HG03196 (cell line): ENCODE results near the gene PGM5.
"Not testable (repeated sequence)": the region's sequence is repeated elsewhere in the genome, so short reads cannot be mapped to it uniquely, and the experiment has no call there.

Experiments
- ATAC-seq: cut with Tn5 transposase; IDR thresholded peaks from one replicate; pipeline ENCODE4 v1.9.1; 2021; ENCODE audit not compliant: unreplicated experiment

Gene PGM5

DNA sequence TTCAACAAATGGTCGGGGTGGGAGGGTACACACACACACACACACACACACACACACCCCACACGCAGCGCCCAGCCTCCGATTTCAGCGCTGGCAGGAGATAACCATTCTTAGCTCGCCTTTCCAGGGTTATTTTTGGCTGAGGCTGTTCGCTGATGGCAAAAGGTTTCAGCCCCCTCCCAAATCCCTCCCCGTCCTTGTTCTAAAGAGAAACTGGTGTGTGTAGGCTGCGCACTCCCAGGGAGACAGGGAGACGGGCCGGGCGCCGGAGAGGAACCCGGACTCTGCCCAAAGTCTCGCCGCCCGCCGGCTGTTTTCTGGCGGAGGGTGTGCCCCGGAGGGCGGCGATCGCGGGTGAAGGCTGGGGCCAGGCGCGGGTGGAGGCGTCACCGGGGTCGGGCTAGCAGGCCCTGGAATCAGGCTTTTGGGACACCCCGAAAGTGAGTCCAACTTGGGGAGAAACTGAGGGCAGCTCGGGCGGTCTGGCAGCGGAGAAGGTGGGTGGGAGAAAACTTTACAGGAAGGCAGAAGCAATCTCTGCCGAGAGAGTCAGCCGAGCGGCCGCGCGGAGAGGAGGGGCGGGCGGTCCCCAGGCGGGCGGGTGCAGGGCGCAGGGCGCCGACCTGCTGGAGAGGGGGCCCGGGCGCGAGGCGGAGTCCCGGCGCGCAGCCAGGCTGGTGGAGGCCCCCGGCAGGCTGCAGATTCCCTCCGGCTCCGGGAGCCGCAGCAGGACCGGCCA, at the start of gene PGM5:
TSS of gene PGM5 (plus strand) at position 232 of the 739 bp plus-strand sequence. CDS start 517 bp downstream, outside the sequence.
- ATAC-seq, result not testable (repeated sequence)

DNA sequence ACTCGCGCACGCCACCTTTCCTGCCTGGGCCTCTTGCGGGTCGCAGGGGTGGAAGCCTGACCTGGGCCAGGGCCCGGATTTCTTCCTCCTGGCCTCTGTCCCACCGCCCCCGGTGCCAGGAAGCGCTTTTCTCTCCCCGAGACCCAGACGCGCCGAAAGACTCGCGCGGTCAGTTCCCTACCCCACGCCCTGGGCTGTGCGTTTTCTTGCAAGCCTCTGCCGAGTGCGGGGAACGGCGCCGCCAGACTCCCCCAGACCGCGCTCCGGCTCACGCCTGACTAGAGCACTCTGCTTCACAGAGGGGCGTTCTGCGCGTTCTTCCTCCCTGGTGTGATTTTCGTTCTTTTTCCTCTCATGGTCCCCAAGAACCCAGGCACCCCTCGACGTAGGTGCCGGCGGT, 49.3 kb upstream of the PGM5 start:
- not testable (repeated sequence) for ATAC-seq

DNA sequence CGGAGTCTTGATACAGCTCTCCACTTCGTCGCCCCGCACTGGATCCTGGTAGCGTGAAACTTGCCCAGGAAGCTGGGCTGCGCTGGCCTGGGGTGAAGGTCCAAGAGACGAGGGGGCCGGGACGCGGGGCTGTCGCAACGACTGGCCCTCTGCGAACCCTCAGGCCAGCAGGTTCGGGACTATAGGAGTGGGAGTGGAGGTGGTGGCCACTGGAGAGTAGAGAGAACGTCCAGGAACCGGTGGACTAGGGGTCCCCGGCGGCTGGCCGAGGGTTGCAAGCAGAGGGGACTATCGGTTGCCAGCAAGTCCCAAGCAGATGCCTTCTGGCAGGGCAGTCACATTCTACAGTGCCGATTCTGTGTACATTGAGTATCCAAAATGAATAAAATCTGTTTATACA, 48.8 kb upstream of the PGM5 start:
- not testable (repeated sequence) for ATAC-seq

DNA sequence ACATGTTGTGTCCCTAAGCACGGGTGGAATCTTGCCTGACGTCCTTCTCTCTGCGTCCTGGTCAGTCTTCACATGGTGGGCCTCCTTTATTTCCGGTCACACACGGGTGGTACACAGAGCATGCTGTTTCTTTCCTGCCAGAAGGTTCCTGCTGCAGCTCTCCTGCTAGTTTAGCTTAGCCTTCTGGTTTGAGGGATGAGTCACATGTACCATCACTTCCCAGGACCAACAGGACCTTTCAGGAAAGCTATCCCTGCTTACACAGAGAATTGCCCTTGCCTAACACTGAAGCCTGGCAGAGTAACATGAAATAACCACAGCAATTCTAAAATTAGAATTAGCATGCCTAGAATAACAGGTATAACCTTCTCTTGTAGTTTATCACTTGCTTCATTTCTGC, 45.2 kb upstream of the PGM5 start:
- not testable (repeated sequence) for ATAC-seq

DNA sequence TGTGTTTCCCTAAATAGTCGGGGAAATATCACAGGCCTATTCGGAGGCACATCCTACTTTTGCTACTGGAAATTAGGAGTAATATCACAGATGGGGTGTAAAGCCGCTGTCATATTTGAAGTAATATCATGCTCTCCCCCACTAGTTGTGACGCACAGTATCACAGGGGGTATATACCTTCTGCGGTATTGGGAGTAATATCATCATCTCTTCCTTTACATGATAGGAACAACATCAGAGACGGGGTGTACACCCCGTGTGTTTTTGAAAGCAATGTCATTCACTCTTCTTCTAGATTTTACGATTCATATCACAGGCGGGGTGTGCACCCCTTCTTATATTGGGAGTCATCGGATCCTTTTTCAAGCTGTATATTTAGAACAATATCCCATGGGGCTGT, 38.2 kb upstream of the PGM5 start:
- not testable (repeated sequence) for ATAC-seq

DNA sequence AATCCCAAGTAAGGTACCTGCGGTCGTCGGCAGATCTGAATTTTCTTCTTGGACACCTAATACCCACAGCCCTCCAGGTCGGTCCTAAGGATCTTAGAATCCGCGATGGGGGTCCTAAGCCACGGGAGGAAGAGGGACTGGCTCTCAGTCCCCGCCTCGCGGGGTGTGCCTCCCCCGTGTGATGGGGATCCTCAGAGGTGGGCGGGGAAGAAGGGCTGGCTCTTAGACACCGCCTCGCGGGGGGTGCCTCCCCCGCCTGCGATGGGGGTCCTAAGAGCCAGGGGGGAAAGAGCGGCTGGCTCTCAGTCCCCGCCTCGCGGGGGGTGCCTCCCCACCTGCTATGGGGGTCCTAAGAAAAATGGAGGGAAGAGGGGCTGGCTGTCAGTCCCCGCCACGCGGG, 32.7 kb upstream of the PGM5 start:
- ATAC-seq, result not testable (repeated sequence)

DNA sequence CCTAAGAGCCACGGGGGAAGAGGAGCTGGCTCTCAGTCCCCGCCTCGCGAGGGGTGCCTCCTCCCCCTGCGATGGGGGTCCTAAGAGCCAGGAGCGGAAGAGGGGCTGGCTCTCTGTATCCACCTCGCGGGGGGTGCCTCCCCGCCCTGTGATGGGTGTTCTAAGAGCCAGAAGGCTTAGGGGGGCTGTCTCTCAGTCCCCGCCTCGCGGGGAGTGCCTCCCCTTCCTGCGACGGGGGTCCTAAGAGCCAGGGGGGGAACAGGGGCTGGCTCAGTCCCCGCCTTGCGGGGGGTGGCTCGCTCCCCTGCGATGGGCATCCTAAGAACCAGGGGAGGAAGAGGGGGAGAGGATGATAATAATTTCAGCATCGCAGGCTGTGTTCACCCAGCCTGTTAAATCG, 31.9 kb upstream of the PGM5 start:
- not testable (repeated sequence) for ATAC-seq

DNA sequence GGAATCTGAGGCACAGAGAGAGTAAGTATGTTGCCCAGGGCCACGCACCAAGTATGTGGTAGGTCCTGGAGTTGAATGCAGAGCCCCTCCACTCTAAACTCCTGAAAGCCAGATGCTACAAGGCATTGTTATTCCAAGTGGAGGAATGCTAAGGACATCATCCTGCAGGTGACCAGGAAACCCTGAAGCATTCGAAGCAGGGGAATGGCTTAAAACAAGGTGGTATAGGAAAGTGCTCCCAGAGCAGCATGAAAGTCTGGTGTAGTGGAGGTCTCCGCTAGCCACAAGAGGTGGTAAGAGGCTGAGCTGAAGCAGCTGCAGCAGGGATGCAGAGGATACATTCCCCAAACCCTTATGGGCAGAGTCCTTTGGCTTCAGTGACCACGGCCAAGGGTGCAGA, 27.3 kb upstream of the PGM5 start:
- not testable (repeated sequence) for ATAC-seq

DNA sequence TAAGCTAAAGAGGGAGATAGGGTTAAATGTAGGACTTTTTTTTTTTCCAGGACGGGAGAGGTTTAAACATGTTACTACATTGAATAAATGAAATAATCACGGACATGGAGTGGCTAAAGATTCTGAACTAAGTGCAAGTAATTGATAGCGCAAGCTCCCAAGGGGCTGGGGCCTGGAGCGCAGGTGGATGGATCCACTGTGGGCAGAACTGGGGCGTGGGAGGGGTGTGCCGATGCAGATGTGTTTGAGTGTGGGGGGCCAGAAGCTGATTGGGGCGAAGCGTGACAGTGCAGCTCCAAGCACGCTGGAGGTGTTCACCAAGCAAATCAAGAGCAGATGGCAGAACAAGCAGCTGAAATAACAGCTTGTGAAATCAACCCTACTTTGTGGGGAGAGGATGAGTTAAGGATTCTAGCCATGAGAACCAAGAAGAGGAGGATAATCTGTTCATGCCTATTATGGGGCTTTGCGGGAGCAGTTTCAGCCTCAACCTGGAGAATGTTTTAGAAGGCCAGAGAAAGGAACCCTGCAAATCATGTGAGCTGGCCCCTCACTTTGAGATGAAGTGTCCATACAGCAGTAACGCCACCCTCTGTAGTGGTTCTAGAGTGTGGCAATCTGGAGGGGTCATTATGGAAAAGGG, 25.8 kb upstream of the PGM5 start:
- not testable (repeated sequence) for ATAC-seq

DNA sequence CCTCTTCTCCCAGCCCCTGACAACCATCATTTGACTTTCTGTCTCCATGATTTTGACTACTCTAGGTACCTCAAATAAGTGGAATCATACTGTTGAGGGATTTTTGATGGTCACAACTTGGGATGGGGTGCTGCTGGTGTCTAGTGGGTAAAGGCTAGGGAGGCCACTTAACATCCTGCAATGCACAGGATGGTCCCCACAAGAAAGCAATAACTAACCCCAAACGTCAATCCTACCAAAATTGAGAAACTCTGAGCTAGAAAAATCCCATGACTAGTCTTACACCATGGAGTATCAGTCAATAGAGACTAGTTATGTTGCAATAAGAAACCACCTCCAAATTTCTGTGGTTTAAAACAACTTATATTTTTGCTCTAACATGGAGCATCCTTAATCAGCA, 24.3 kb upstream of the PGM5 start:
- not testable (repeated sequence) for ATAC-seq

DNA sequence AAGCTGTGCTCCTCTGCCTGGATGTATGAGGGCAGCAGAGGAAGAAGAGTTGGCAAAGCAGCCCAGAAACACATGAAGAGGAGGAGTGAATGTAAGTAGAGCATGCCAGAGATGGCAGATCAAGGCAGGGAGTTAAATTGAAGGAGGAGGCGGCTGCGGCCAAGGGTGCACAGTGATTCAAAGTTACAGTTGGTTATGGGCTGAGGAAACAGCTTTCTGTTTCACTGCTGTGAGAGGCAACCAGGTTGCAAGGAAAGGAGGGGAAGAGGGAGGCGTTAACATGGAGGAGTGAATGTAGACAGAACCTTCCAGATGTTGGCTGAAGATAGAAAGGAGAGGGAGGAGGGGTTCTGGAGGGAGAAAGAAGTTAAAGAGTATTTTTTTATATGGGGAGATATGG, 20.5 kb upstream of the PGM5 start:
- not testable (repeated sequence) for ATAC-seq

DNA sequence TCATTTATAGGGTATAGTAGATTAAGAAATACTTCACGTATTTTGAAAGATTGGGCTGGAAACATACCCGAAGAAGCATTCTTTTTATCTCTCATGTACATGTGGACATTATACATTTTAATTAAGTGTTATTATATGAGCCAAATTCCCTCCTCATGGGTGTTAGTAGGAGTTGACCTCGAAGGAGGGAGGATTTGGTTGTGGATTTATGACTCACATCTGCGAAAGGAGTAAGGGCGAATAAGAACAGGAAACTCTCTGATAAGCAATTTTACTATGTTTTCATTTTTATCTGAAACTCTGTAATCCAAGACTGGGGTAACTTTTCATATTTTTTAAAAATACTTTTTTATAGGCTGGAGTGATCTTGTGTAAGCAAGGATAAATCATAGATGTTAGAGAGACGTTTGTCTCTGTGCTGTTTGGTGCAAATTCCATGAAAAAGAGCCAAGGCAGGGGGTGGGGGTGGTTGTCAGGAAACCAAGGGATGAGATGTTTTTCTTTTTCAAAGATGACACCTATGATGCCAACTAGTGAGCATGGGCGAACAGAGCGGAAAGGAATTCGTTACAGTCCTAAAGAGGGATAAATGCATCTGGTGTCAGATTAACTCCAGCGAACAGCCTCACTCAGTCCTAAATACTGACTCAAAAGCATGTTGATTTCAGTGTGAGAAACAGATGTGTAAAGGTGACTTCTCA, 19.6 kb upstream of the PGM5 start:
- not testable (repeated sequence) for ATAC-seq

DNA sequence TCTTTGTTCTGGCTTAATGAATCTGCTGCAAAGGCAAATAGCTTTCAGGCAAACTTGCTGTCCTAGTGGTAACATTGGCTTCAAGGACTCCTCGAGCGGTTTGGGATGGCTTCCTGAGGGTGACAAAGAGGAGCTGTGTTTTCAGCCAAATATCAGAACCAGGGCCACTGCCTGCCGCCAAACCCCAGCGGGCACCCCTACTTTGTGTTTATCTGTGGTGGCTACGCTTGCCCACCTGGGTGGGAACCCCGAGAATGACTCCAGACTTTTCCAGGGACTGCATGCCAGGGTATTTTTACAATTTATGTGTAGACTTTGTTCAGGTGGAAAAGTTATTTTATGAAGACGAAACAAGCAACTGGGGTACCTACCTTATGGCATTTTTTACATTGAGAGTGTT, 18.4 kb upstream of the PGM5 start:
- not testable (repeated sequence) for ATAC-seq

DNA sequence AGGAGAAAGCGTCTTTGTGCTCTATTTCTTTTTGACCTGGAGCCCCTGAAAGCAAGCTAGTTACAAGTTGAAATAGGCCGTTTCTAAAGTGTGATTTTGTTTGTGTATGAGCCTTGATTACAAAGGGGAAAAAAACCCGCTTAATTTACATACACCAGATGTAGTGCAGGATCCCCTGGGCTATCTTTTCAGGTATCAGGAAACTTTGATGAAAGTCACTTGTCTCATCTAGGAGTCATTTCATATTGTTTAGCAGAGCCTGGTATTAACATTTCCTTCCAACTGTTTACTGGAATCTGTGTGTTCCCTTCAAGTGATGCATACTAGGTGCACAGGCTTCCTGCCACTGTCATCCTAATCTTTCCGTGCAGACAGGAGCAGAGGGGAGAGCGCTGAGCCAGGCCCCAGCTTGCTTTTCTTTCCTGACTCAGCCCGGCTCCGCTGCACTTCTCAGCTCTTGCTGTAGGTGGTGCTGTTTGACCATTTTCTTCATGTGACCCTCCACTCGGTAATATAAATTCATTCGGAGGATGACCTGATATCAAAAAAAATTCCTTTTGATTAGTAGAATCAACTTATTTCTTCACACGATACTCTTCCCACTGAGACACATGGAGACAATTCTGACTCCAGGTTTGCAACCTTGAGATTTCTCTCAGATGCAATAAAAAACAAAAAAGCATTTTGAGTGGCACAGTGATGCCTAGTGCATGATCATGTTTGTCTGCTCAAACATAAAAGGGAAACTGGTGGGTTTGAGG, 14.0 kb upstream of the PGM5 start:
- ATAC-seq, result peak; percentile 74

DNA sequence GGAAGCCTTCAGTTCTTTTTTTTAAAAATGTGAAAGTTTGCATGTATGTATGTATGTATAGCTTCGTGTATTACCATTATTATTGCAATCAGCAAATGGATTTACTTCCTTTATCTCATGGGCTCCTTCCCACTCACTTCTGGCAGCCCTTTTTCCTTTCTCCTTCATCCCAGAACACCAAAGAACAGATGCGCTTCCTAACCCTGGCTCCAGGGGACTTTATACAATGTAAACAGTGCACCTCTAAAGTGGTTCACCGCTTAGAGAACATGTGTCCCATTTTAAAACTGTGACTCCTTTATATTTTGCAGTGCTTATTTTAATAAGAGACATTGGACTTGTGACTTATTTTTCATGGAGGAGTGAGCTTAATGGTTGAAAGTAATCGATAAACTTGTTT, 13.2 kb upstream of the PGM5 start:
- not testable (repeated sequence) for ATAC-seq

DNA sequence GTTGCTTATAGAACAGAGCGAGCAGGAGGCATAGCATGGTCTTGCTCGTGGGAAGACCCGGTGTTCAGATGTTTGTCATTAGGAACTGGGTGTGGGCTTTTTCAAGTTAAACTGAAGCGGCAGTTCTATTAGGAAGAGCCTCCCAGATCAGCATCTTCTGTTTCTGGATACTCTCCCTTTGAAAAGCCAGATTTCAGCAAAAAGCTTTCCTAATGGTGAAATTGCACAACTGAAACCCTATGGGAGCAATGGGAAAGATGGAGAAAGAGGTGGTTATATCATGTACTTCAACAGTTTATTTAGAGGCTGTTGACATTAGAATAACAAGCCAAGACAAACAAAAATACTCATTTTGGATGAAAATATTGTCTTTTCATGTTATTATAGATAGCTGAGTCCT, 12.4 kb upstream of the PGM5 start:
- not testable (repeated sequence) for ATAC-seq

DNA sequence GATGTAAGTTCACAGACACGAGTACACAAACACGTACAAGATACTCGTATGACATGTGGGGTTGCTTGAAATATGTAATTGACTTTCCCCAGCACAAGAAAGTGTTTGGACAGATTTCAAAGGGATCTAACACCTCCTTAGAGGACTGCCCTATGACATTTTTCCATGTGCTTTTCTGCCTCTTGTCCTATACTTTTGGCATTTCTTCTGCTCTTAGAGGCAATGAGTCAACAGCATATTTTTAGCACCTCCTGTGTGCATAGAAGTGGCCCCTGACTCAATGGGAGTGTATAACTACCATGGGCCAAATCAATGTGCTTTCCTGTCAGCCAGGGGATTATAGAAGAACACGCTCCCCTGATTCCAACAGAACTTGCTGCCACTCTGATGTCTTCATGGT, 4.7 kb upstream of the PGM5 start:
- ATAC-seq, result not testable (repeated sequence)

DNA sequence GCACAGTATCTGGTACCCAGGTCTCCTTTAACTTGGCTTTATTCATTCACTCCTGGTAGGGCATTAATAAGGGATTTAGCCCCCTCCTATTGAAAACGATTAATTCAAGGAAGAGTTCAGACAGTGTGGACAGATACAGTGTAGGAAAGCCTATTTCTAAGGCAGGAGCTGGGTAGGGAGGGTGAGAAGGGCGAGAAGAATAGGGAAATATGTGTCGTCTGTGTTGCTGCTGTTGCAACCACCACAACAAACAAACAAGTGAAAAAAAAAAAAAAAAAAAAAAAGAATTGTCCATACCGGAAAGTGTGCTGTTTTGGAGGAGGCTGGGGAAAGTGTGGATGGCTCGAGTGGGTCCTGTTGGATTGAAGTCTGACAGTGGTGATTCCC, 425 bp upstream of the PGM5 start:
- not testable (repeated sequence) for ATAC-seq

DNA sequence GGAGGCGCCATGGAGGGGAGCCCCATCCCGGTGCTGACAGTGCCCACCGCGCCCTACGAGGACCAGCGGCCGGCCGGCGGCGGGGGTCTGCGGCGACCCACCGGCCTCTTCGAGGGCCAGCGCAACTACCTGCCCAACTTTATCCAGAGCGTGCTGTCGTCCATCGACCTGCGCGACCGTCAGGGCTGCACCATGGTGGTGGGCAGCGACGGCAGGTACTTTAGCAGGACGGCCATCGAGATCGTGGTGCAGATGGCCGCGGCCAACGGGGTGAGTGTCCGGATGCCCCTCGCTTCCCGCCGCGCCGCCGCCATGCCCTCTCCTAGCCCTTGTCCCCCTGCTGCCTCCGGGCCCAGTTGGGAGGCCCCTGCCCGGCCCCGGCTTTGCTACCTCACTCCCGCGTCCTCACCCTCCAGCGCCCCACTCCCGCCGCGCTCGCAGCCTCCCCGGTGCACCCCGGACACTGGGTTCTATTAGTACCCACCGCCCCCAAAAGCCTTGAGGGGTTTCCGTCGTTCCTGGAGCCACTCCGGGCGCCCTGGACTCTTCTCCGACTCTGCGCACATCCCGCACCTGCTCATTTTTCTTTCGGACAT, 806 bp downstream of the PGM5 start:
- not testable (repeated sequence) for ATAC-seq

DNA sequence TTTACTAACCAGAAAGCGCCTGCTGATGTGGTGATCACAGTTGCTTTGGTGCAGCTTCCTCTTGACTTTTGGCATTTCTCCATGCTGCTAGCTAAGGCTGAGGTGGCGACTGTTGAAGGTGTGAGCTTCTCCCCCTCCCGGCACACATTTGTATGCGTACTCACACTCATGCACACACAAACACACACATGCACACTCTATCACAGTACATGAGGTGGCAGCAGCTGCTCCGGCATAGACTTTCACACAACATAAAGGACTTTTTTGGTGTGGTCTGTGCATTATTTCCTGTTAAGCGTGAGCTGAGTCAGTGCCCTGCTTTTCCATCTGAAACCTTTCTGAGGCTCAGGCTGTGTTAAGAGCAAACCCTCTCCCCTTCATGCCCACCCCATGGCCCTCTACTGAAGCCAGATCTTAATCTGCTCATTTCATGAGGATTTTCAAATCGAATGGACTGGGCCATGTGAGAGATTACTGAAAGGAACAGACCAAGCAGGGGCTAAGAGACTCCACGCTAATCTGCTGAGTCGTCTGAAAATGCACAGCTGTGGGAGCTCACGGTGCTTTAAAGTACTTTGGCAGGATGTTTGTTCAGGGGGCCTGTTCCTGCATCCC, 10.6 kb downstream of the PGM5 start:
- not testable (repeated sequence) for ATAC-seq
